GM23248 (cell line): ENCODE measurements around the gene SHQ1. TPM values are rescaled to one million over a fixed set of nuclear protein-coding genes. Genes with fewer than 3 reads are reported as not detected.

Experiments
- DNase-seq: peaks from one replicate; pipeline ENCODE4 v3.0.0-alpha.2; 2015
- H2AFZ ChIP-seq: fragments of 200-600 bp; sonication (generic); 2 replicates; pipeline ENCODE4 v1.6.1; 2016; ENCODE audit warnings: antibody characterized with exemption
- H3F3A ChIP-seq: fragments of 200-600 bp; sonication (generic); 2 replicates; pipeline ENCODE4 v1.6.1; 2016; ENCODE audit warnings: mild to moderate bottlenecking, antibody characterized with exemption, mixed run types; ENCODE audit not compliant: insufficient read depth
- H3K27ac ChIP-seq: fragments of 200-600 bp; sonication (generic); 2 replicates; pipeline ENCODE4 v1.5.1; 2016; ENCODE audit warnings: mild to moderate bottlenecking
- H3K27me3 ChIP-seq: fragments of 200-600 bp; sonication (generic); replicated peaks from 2 replicates; pipeline ENCODE4 v1.6.1; 2016; ENCODE audit warnings: mild to moderate bottlenecking; ENCODE audit not compliant: insufficient read depth
- H3K36me3 ChIP-seq: fragments of 200-600 bp; sonication (generic); 2 replicates; pipeline ENCODE4 v1.6.1; 2016; ENCODE audit warnings: low read depth, mild to moderate bottlenecking
- H3K4me1 ChIP-seq: fragments of 200-600 bp; sonication (generic); 2 replicates; pipeline ENCODE4 v1.6.1; 2016; ENCODE audit warnings: mild to moderate bottlenecking; ENCODE audit not compliant: insufficient read depth
- H3K4me2 ChIP-seq: fragments of 200-600 bp; sonication (generic); one replicate; pipeline ENCODE4 v1.6.1; 2016; ENCODE audit warnings: mild to moderate bottlenecking; ENCODE audit not compliant: unreplicated experiment
- H3K4me3 ChIP-seq: fragments of 200-600 bp; sonication (generic); 2 replicates; pipeline ENCODE4 v1.5.1; 2016; ENCODE audit warnings: mild to moderate bottlenecking
- H3K79me2 ChIP-seq: fragments of 200-600 bp; sonication (generic); 2 replicates; pipeline ENCODE4 v1.6.1; 2016; ENCODE audit warnings: mild to moderate bottlenecking; ENCODE audit not compliant: insufficient read depth
- H3K9ac ChIP-seq: fragments of 200-600 bp; sonication (generic); 2 replicates; pipeline ENCODE4 v1.6.1; 2016; ENCODE audit warnings: mild to moderate bottlenecking
- H3K9me2 ChIP-seq: fragments of 200-600 bp; sonication (generic); 2 replicates; pipeline ENCODE4 v1.6.1; 2016; ENCODE audit warnings: mixed run types, mild to moderate bottlenecking, moderate library complexity; ENCODE audit not compliant: insufficient read depth
- H3K9me3 ChIP-seq: fragments of 200-600 bp; sonication (generic); one replicate; pipeline ENCODE4 v1.6.1; 2017; ENCODE audit warnings: low read depth
- H4K20me1 ChIP-seq: fragments of 200-600 bp; sonication (generic); 2 replicates; pipeline ENCODE4 v1.6.0; 2016; ENCODE audit not compliant: insufficient read depth
- EZH2 ChIP-seq: fragments of 200-600 bp; sonication (generic); IDR thresholded peaks from 2 replicates; pipeline ENCODE4 v1.6.1; 2018; ENCODE audit warnings: antibody characterized with exemption, mild to moderate bottlenecking; ENCODE audit not compliant: insufficient read depth, poor library complexity, severe bottlenecking
- EZH2phosphoT487 ChIP-seq: fragments of 200-600 bp; sonication (generic); IDR thresholded peaks from 2 replicates; pipeline ENCODE4 v1.6.1; 2018; ENCODE audit warnings: antibody characterized with exemption, moderate library complexity, mild to moderate bottlenecking, low read depth; ENCODE audit not compliant: insufficient read depth
- WGBS, 2 experiments: methylation state at CpG; one replicate each; pipeline ENCODE4 v1.1.6; 2015 to 2017; ENCODE audit warnings: low lambda C conversion rate in 2 of 2, low coverage in 1 of 2; ENCODE audit errors: missing lambda C conversion rate in 2 of 2; 5-methylcytosine and 5-hydroxymethylcytosine counted together
- in situ Hi-C: fragments of 300-500 bp; cut with MboI; formaldehyde crosslinking; loops from 2 replicates; pipeline ENCODE4 v1.15.0; 2020
- polyA plus RNA-seq: library from polyadenylated mRNA; unstranded; fragments of >200 nt; fragmentation: Nextera tagmentation; extraction: Ambion mirVana; gene quantifications from 2 replicates; pipeline ENCODE4 v1.2.1, GENCODE V29; 2016
- total RNA-seq: library from RNA; depleted of rRNA; stranded (reverse); fragments of >200 nt; shearing (Covaris generic); gene quantifications from 2 replicates; pipeline ENCODE4 v1.2.3, GENCODE V29; 2014; rRNA removed

The SHQ1 gene
- total RNA-seq = 23.3 and 23.6 TPM in 2 replicates
- 20.4 and 24.0 TPM in 2 replicates for polyA plus RNA-seq

GRCh38 chr3:72847751-72848702, at the start of gene SHQ1:
Gene SHQ1, minus strand, starts transcription at chr3:72848445. Its CDS starts 105 bp downstream, at chr3:72848340.
- H3K9me2 ChIP-seq = no peaks in the 10 kb centered on the region
- H3K9ac ChIP-seq = peak within 1 kb of the TSS; percentile 79
- peaks cover 47% of the 10 kb centered on the region for H3K79me2 ChIP-seq
- peaks cover 4% of the 10 kb centered on the region; the same call in 1 of the 2 replicates for H3K36me3 ChIP-seq
- peak within 1 kb of the TSS; percentile 93 for H2AFZ ChIP-seq
- no peaks in the 10 kb centered on the region for H3F3A ChIP-seq
- H4K20me1 ChIP-seq = peaks cover 5% of the 10 kb centered on the region; the same call in 1 of the 2 replicates
- no peaks in the 10 kb centered on the region for H3K27me3 ChIP-seq
- peak within 1 kb of the TSS; percentile 63 for H3K27ac ChIP-seq
- peak; percentile 98 for DNase-seq
- TF ChIP-seq EZH2 (no peak), EZH2phosphoT487 (no peak)
- in situ Hi-C loops = no loop called here
- H3K4me1 ChIP-seq = peaks cover 38% of the 10 kb centered on the region
- H3K4me3 ChIP-seq = peak within 1 kb of the TSS; percentile 92
- 1 to 2% methylated on average over 83 to 84 of the region's 86 CpGs for WGBS, 2 experiments
- H3K4me2 ChIP-seq = peak within 1 kb of the TSS; percentile 97
- H3K9me3 ChIP-seq = no peaks in the 10 kb centered on the region

- H3K27me3 ChIP-seq = no peaks in the 10 kb centered on the region
- no peaks in the 10 kb centered on the region for H3K36me3 ChIP-seq
- H2AFZ ChIP-seq = no peak overlapping the region
- H3K4me1 ChIP-seq = peaks cover 23% of the 10 kb centered on the region
- H4K20me1 ChIP-seq = no peaks in the 10 kb centered on the region
- no peaks in the 10 kb centered on the region for H3K9me2 ChIP-seq
- no peak for DNase-seq
- in situ Hi-C loops = no loop called here
- 0 out of 2 replicates have a peak, but pooled peaks cover 5% of the 10 kb centered on the region for H3K79me2 ChIP-seq
- no peak for TF ChIP-seq EZH2phosphoT487
- TF ChIP-seq EZH2 = no peak
- H3K27ac ChIP-seq = no peak overlapping the region
- H3F3A ChIP-seq = peaks cover 14% of the 10 kb centered on the region
- H3K9ac ChIP-seq = no peak overlapping the region
- no peaks in the 10 kb centered on the region for H3K9me3 ChIP-seq
- no peak overlapping the region for H3K4me3 ChIP-seq
- no peak overlapping the region for H3K4me2 ChIP-seq
These were observed 49.4 kb upstream of the SHQ1 start for GRCh38 chr3:72897758-72898007.

GRCh38 chr3:72896996-72897757, 48.9 kb upstream of the SHQ1 start:
- 0 out of 2 replicates have a peak, but pooled peaks cover 5% of the 10 kb centered on the region for H3K79me2 ChIP-seq
- TF ChIP-seq EZH2 = no peak
- TF ChIP-seq EZH2phosphoT487 = no peak
- no peaks in the 10 kb centered on the region for H3K9me2 ChIP-seq
- H3K4me2 ChIP-seq = peak overlapping the region; percentile 2
- no peaks in the 10 kb centered on the region for H3K27me3 ChIP-seq
- H4K20me1 ChIP-seq = no peaks in the 10 kb centered on the region
- no peaks in the 10 kb centered on the region for H3K36me3 ChIP-seq
- peak; percentile 62 for DNase-seq
- H3K4me1 ChIP-seq = peaks cover 23% of the 10 kb centered on the region
- no peak overlapping the region for H2AFZ ChIP-seq
- 50 to 51% methylated on average over 4 of the region's 4 CpGs for WGBS, 2 experiments
- no peak overlapping the region for H3K4me3 ChIP-seq
- H3K9me3 ChIP-seq = no peaks in the 10 kb centered on the region
- H3F3A ChIP-seq = peaks cover 20% of the 10 kb centered on the region
- no peak overlapping the region for H3K9ac ChIP-seq
- H3K27ac ChIP-seq = no peak overlapping the region
- in situ Hi-C loops = no loop called here

- Histone ChIP-seq H3K4me1 (peaks cover 42% of the 10 kb centered on the region), H3K27ac (no peak overlapping the region), H3K36me3 (no peaks in the 10 kb centered on the region), H3K9me2 (no peaks in the 10 kb centered on the region), H2AFZ (no peak overlapping the region), H3K9ac (no peak overlapping the region), H3K9me3 (no peaks in the 10 kb centered on the region), H4K20me1 (no peaks in the 10 kb centered on the region), H3K4me2 (no peak overlapping the region), H3K79me2 (0 out of 2 replicates have a peak, but pooled peaks cover 5% of the 10 kb centered on the region), H3K4me3 (no peak overlapping the region), H3K27me3 (no peaks in the 10 kb centered on the region), H3F3A (peaks cover 38% of the 10 kb centered on the region)
- TF ChIP-seq EZH2phosphoT487 = no peak
- no peak for TF ChIP-seq EZH2
- in situ Hi-C loops = no loop called here
- no peak for DNase-seq
- WGBS, 2 experiments = 96% methylated on average over 4 to 5 of the region's 5 CpGs
These were observed 46.8 kb upstream of the SHQ1 start for GRCh38 chr3:72894976-72895552.
